C4-2B (cell line): ENCODE results near the gene GALNT9.
"Not testable (repeated sequence)": the region's sequence is repeated elsewhere in the genome, so short reads cannot be mapped to it uniquely, and the experiment has no call there.

Experiments used
- CTCF ChIP-seq: fragments of 450-650 bp; conservative IDR thresholded peaks from 2 replicates; pipeline ENCODE4 v1.5.1; 2017; ENCODE audit warnings: mild to moderate bottlenecking
- ZFX ChIP-seq: fragments of 450-650 bp; IDR thresholded peaks from 2 replicates; pipeline ENCODE4 v1.6.1; 2017

DNA sequence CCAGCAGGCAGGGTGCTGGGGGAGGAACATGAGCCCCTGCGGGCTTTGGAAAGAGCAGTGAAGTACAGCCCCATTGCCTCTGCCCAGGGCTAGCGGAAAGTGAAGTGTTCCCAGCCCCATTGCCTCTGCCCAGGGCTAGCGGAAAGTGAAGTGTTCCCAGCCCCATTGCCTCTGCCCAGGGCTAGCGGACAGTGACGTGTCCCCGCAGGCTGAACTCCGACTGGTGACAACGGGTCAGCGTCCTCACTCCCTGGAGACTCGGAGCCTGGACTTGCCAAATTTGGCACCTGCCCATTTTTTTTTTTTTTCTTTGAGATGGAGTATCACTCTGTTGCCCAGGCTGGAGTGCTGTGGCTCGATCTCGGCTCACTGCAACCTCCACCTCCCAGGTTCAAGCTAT lies 134.1 kb downstream of the GALNT9 start:
- TF ChIP-seq CTCF, ZFX: not testable (repeated sequence)
